HCT116 (cell line): Measurements from ENCODE around the gene TRPM5.

Experiments used
- POLR2A ChIP-seq: IDR thresholded peaks from 2 replicates; pipeline ENCODE4 v1.7.0; 2011; ENCODE audit warnings: borderline replicate concordance; ENCODE audit not compliant: insufficient read depth, insufficient read length; ENCODE audit errors: extremely low read depth
- TF ChIP-seq, protein P1 (sequence below), 3 experiments: fragments of 200-600 bp in 1 of 3; sonication (generic) in 1 of 3; IDR thresholded peaks in 2 of 3; conservative IDR thresholded peaks in 1 of 3; 2 replicates each; pipeline ENCODE4 v1.5.1; 2012 to 2017; ENCODE audit warnings: low read depth in 2 of 3, low read length in 2 of 3, antibody characterized with exemption in 1 of 3, borderline replicate concordance in 1 of 3, control low read depth in 1 of 3, mild to moderate bottlenecking in 1 of 3, mixed read lengths in 1 of 3, mixed run types in 1 of 3, moderate library complexity in 1 of 3; ENCODE audit not compliant: insufficient read depth in 1 of 3

DNA sequence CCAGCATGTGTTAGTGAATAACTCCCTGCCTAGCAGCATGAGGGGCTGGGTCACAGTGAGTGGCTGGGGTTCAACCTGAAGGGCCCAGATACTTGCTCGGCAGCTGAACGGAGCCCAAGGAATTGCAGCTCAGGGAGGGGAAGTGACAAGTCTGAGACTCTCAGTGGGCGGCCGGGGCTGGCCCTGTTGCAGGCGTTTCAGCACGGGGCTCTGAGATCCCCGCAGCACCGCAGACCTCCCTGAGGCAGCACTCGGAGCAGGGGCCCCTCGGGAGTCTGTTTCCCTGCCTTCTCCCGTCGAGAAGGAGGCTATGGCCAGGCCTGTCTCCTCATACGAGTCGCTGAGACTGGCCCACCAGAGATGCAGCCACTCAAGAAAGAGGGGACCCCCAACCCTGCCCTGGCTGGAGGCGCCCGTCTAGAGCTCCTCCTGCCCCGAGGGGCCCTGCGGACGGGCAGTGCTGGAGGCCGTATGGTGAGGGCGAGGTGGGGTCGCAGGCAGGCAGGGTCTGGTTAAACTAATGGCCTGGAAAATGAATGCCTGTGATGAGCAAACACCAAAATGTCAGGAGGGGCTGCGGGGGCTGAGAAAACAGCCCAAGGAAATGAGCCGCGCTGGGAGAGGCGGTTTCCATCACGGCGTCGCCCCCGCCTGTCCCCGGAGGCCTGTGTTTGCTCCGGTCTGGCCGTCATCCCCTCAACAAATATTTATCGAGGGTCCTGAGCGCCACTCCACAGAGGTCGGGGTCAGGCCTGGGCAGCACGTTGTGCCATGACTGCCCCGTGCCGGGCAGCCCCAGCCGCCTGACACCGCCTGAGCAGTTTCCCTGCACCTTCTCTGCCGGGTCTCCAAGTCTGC lies 34.5 kb downstream of the TRPM5 start:
- TF ChIP-seq POLR2A, result no peak
- TF ChIP-seq, protein P1, sequence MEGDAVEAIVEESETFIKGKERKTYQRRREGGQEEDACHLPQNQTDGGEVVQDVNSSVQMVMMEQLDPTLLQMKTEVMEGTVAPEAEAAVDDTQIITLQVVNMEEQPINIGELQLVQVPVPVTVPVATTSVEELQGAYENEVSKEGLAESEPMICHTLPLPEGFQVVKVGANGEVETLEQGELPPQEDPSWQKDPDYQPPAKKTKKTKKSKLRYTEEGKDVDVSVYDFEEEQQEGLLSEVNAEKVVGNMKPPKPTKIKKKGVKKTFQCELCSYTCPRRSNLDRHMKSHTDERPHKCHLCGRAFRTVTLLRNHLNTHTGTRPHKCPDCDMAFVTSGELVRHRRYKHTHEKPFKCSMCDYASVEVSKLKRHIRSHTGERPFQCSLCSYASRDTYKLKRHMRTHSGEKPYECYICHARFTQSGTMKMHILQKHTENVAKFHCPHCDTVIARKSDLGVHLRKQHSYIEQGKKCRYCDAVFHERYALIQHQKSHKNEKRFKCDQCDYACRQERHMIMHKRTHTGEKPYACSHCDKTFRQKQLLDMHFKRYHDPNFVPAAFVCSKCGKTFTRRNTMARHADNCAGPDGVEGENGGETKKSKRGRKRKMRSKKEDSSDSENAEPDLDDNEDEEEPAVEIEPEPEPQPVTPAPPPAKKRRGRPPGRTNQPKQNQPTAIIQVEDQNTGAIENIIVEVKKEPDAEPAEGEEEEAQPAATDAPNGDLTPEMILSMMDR (IDR thresholded peaks at IDR 0.05 in 2 of 3, conservative IDR thresholded peaks at IDR 0.05 in 1 of 3; ENCODE audit: borderline replicate concordance in 1 of 3, insufficient read depth in 1 of 3, low read depth in 2 of 3, low read length in 2 of 3), result no peak
